WTC11 (cell line): ENCODE measurements around the gene PCNA. TPM values are rescaled to one million over a fixed set of nuclear protein-coding genes. Genes with fewer than 3 reads are reported as not detected.
A peak's percentile ranks its signal among the peaks of the same experiment; 100 is the strongest.

Source experiments
- ATAC-seq: fragments of 200-7000 bp; cut with Tn5 transposase; 2 replicates; pipeline ENCODE4 v1.10.0; 2021; ENCODE audit warnings: mild to moderate bottlenecking, moderate library complexity
- CTCF ChIA-PET: fragments of 300-600 bp; sonication (Branson Sonifier 250); formaldehyde crosslinking; loops from one replicate; lab custom pipeline; 2021; ENCODE audit warnings: antibody characterized with exemption; lab: Charles Lee
- POLR2A ChIA-PET: fragments of 350-600 bp; sonication (Branson Sonifier 250); formaldehyde crosslinking; loops from one replicate; lab custom pipeline; 2021; ENCODE audit warnings: antibody characterized with exemption; lab: Charles Lee
- DNase-seq: peaks from one replicate; pipeline ENCODE4 v3.0.0; 2021; ENCODE audit warnings: low spot score
- H3K27ac Mint-ChIP-seq: 2 replicates; pipeline ENCODE4 v1.8.0; 2021; ENCODE audit warnings: mixed read lengths
- H3K27me3 Mint-ChIP-seq: 2 replicates; pipeline ENCODE4 v1.8.0; 2021; ENCODE audit warnings: low read depth, mild to moderate bottlenecking, moderate library complexity, mixed read lengths
- H3K36me3 Mint-ChIP-seq: 2 replicates; pipeline ENCODE4 v1.8.0; 2021; ENCODE audit warnings: mixed read lengths
- H3K4me1 Mint-ChIP-seq: 2 replicates; pipeline ENCODE4 v1.8.0; 2022; ENCODE audit warnings: mixed read lengths
- H3K4me3 Mint-ChIP-seq: 2 replicates; pipeline ENCODE4 v1.8.0; 2021; ENCODE audit warnings: mild to moderate bottlenecking, moderate library complexity, mixed read lengths
- H3K9me3 Mint-ChIP-seq: 2 replicates; pipeline ENCODE4 v1.8.0; 2021; ENCODE audit warnings: mixed read lengths
- ATF3 ChIP-seq: sonication (generic); formaldehyde crosslinking; conservative IDR thresholded peaks from 2 replicates; pipeline ENCODE4 v1.8.1; 2022; ENCODE audit warnings: mild to moderate bottlenecking, missing genetic modification reagents
- CDX4 ChIP-seq: fragments of 250-450 bp; sonication (Bioruptor Pico); IDR thresholded peaks from 2 replicates; pipeline ENCODE4 v1.9.0; 2021; ENCODE audit warnings: moderate library complexity, mild to moderate bottlenecking, inconsistent platforms, borderline replicate concordance
- EMX1 ChIP-seq: fragments of 250-450 bp; sonication (Bioruptor Pico); IDR thresholded peaks from 2 replicates; pipeline ENCODE4 v1.8.0; 2021; ENCODE audit warnings: mild to moderate bottlenecking
- ETV6 ChIP-seq: sonication (generic); formaldehyde crosslinking; IDR thresholded peaks from 2 replicates; pipeline ENCODE4 v1.8.1; 2022; ENCODE audit warnings: mild to moderate bottlenecking, missing genetic modification reagents
- FOXJ3 ChIP-seq: sonication (generic); formaldehyde crosslinking; IDR thresholded peaks from 2 replicates; pipeline ENCODE4 v1.9.0; 2021; ENCODE audit warnings: missing genetic modification reagents, mild to moderate bottlenecking, borderline replicate concordance
- FOXP1 ChIP-seq: sonication (generic); formaldehyde crosslinking; IDR thresholded peaks from 2 replicates; pipeline ENCODE4 v1.8.0; 2022; ENCODE audit warnings: missing genetic modification reagents, mild to moderate bottlenecking, moderate library complexity, borderline replicate concordance
- FOXP4 ChIP-seq: sonication (generic); formaldehyde crosslinking; IDR thresholded peaks from 2 replicates; pipeline ENCODE4 v1.8.0; 2022; ENCODE audit warnings: mild to moderate bottlenecking, missing genetic modification reagents
- GABPB1 ChIP-seq: sonication (generic); formaldehyde crosslinking; IDR thresholded peaks from 2 replicates; pipeline ENCODE4 v1.8.1; 2023; ENCODE audit warnings: mild to moderate bottlenecking, missing genetic modification reagents
- IRF2 ChIP-seq: sonication (generic); formaldehyde crosslinking; IDR thresholded peaks from 2 replicates; pipeline ENCODE4 v1.8.0; 2022; ENCODE audit warnings: low read depth, missing genetic modification reagents, borderline replicate concordance
- MXD4 ChIP-seq: fragments of 250-450 bp; sonication (Bioruptor Pico); IDR thresholded peaks from 2 replicates; pipeline ENCODE4 v1.8.0; 2021; ENCODE audit warnings: mild to moderate bottlenecking, moderate library complexity, borderline replicate concordance
- NFE2L1 ChIP-seq: sonication (generic); formaldehyde crosslinking; IDR thresholded peaks from 2 replicates; pipeline ENCODE4 v1.8.1; 2023; ENCODE audit warnings: missing genetic modification reagents
- NFYB ChIP-seq: sonication (generic); formaldehyde crosslinking; conservative IDR thresholded peaks from 2 replicates; pipeline ENCODE4 v1.8.0; 2022; ENCODE audit warnings: low read depth, missing genetic modification reagents
- NR2C2 ChIP-seq: sonication (generic); formaldehyde crosslinking; IDR thresholded peaks from 2 replicates; pipeline ENCODE4 v1.8.0; 2022; ENCODE audit warnings: mild to moderate bottlenecking, missing genetic modification reagents
- NR3C1 ChIP-seq: sonication (generic); formaldehyde crosslinking; conservative IDR thresholded peaks from 2 replicates; pipeline ENCODE4 v1.8.1; 2023; ENCODE audit warnings: low read depth, mild to moderate bottlenecking, missing genetic modification reagents
- RORB ChIP-seq: fragments of 250-450 bp; sonication (Bioruptor Pico); IDR thresholded peaks from 2 replicates; pipeline ENCODE4 v1.9.0; 2021; ENCODE audit warnings: mild to moderate bottlenecking
- TEAD1 ChIP-seq: sonication (generic); formaldehyde crosslinking; IDR thresholded peaks from 2 replicates; pipeline ENCODE4 v1.8.0; 2022; ENCODE audit warnings: mild to moderate bottlenecking, missing genetic modification reagents
- USF2 ChIP-seq: sonication (generic); formaldehyde crosslinking; IDR thresholded peaks from 2 replicates; pipeline ENCODE4 v1.8.1; 2023; ENCODE audit warnings: mild to moderate bottlenecking, missing genetic modification reagents, moderate library complexity
- ZNF396 ChIP-seq: fragments of 250-450 bp; sonication (Bioruptor Pico); IDR thresholded peaks from 2 replicates; pipeline ENCODE4 v1.8.0; 2021; ENCODE audit warnings: mild to moderate bottlenecking, moderate library complexity, borderline replicate concordance
- ZNF512 ChIP-seq: sonication (generic); formaldehyde crosslinking; IDR thresholded peaks from 2 replicates; pipeline ENCODE4 v1.8.1; 2022; ENCODE audit warnings: missing genetic modification reagents, borderline replicate concordance
- total RNA-seq: library from RNA; stranded (reverse); gene quantifications from 3 replicates; pipeline ENCODE4 v1.2.3, GENCODE V29; 2021
- TF ChIP-seq, protein P1 (sequence below): sonication (generic); formaldehyde crosslinking; IDR thresholded peaks from 2 replicates; pipeline ENCODE4 v1.8.0; 2023; ENCODE audit warnings: missing genetic modification reagents
- TF ChIP-seq, protein P2 (sequence below): sonication (generic); formaldehyde crosslinking; IDR thresholded peaks from 2 replicates; pipeline ENCODE4 v1.8.1; 2023; ENCODE audit warnings: mild to moderate bottlenecking, missing genetic modification reagents

Gene PCNA
- total RNA-seq, 1 experiment from 2014 or later: 262 TPM

GRCh38 chr20:5150226-5151076 lies 30.7 kb upstream of the PCNA start:
- Mint-ChIP-seq H3K36me3 (no peaks in the 10 kb centered on the region), H3K9me3 (no peaks in the 10 kb centered on the region), H3K27me3 (no peaks in the 10 kb centered on the region), H3K4me1 (peaks cover 18% of the 10 kb centered on the region), H3K27ac (no peak overlapping the region), H3K4me3 (no peak overlapping the region)
- TF ChIP-seq GABPB1: peak; percentile 84
- no peak for TF ChIP-seq ATF3 (CRISPR knock-in tag)
- TF ChIP-seq, protein P1, sequence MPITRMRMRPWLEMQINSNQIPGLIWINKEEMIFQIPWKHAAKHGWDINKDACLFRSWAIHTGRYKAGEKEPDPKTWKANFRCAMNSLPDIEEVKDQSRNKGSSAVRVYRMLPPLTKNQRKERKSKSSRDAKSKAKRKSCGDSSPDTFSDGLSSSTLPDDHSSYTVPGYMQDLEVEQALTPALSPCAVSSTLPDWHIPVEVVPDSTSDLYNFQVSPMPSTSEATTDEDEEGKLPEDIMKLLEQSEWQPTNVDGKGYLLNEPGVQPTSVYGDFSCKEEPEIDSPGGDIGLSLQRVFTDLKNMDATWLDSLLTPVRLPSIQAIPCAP (CRISPR knock-in tag): no peak
- TF ChIP-seq CDX4: no peak
- no peak for TF ChIP-seq IRF2
- no peak for DNase-seq
- ATAC-seq: no peak; the same call in 1 of the 2 replicates
- ChIA-PET CTCF (no interaction called here), POLR2A (no interaction called here)

DNA sequence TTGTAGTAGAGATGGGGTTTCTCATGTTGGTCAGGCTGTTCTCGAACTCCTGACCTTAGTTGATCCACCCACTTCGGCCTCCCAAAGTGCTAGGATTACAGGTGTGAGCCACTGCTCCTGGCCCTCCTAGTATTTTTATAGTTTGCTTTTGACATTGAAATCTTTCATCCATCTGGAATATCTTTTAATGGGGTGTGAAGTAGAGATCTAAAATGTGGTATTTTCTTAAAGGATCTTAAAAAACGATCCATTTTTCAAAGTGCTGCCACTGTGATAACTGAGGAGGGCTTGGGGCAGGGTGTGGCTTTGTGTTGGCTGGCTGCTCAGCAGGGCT lies 30.1 kb upstream of the PCNA start:
- no peaks in the 10 kb centered on the region for H3K27me3 Mint-ChIP-seq
- H3K9me3 Mint-ChIP-seq: no peaks in the 10 kb centered on the region
- H3K4me1 Mint-ChIP-seq: peaks cover 17% of the 10 kb centered on the region
- POLR2A ChIA-PET: no interaction called here
- no peaks in the 10 kb centered on the region for H3K36me3 Mint-ChIP-seq
- H3K4me3 Mint-ChIP-seq: no peak overlapping the region
- no peak for TF ChIP-seq EMX1
- no peak for TF ChIP-seq ZNF396
- no peak for TF ChIP-seq FOXJ3 (CRISPR knock-in tag)
- no peak for TF ChIP-seq NR3C1
- TF ChIP-seq NFYB (CRISPR knock-in tag): no peak
- no peak for TF ChIP-seq MXD4 (CRISPR knock-in tag)
- TF ChIP-seq FOXP1: no peak
- TF ChIP-seq, all 79 proteins: peak for 0
- DNase-seq: no peak
- H3K27ac Mint-ChIP-seq: no peak overlapping the region
- CTCF ChIA-PET: no interaction called here
- no peak for ATAC-seq

DNA sequence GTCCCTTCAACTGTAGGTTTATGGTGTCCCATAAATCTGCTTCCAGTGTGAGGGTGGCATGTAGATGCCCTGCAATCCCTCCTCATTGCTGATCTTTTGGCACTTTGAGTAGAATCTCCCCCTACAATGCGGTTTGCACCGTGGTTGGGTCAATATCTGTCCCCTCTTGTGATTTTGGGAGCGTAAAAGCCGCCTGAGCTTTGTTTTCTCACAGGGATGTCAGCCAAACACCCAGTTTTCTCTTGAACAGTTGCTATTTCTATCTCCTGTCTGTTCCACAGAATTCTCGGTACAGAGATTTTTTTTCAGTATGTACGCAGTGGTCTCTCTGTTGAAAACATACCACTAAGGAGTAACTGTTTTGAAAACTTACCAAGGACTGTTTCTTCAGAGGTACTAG lies 28.8 kb upstream of the PCNA start:
- ATAC-seq (no peak), DNase-seq (no peak)
- no peak overlapping the region; the same call in 1 of the 2 replicates for H3K27ac Mint-ChIP-seq
- H3K4me3 Mint-ChIP-seq: no peak overlapping the region
- peaks cover 11% of the 10 kb centered on the region for H3K4me1 Mint-ChIP-seq
- no peaks in the 10 kb centered on the region for H3K27me3 Mint-ChIP-seq
- CTCF ChIA-PET: interaction anchor here (3.0 kb wide), 1 partner anchor 22 kb away, joined by 13 read pairs; the partner anchor contains the start of gene CDS2
- no peaks in the 10 kb centered on the region for H3K9me3 Mint-ChIP-seq
- no peak for TF ChIP-seq ETV6
- no peak for TF ChIP-seq RORB (CRISPR knock-in tag)
- no peak for TF ChIP-seq FOXP4 (CRISPR knock-in tag)
- POLR2A ChIA-PET: no interaction called here
- H3K36me3 Mint-ChIP-seq: no peaks in the 10 kb centered on the region

GRCh38 chr20:5146871-5147592 lies 27.3 kb upstream of the PCNA start:
- DNase-seq: no peak
- Mint-ChIP-seq H3K4me1 (peaks cover 11% of the 10 kb centered on the region), H3K9me3 (no peaks in the 10 kb centered on the region), H3K27me3 (no peaks in the 10 kb centered on the region), H3K27ac (no peak overlapping the region), H3K4me3 (no peak overlapping the region), H3K36me3 (no peaks in the 10 kb centered on the region)
- ChIA-PET POLR2A (no interaction called here), CTCF (interaction anchor here (1.3 to 3.0 kb wide), 2 partner anchors 21 to 46 kb away, joined by 4 to 13 read pairs; partner anchors contain the start of gene CDS2)
- no peak for ATAC-seq
- TF ChIP-seq, protein P2, sequence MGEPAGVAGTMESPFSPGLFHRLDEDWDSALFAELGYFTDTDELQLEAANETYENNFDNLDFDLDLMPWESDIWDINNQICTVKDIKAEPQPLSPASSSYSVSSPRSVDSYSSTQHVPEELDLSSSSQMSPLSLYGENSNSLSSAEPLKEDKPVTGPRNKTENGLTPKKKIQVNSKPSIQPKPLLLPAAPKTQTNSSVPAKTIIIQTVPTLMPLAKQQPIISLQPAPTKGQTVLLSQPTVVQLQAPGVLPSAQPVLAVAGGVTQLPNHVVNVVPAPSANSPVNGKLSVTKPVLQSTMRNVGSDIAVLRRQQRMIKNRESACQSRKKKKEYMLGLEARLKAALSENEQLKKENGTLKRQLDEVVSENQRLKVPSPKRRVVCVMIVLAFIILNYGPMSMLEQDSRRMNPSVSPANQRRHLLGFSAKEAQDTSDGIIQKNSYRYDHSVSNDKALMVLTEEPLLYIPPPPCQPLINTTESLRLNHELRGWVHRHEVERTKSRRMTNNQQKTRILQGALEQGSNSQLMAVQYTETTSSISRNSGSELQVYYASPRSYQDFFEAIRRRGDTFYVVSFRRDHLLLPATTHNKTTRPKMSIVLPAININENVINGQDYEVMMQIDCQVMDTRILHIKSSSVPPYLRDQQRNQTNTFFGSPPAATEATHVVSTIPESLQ (CRISPR knock-in tag): no peak
- TF ChIP-seq USF2 (CRISPR knock-in tag) (no peak), NFE2L1 (CRISPR knock-in tag) (no peak), TEAD1 (CRISPR knock-in tag) (no peak), MXD4 (CRISPR knock-in tag) (no peak), ZNF512 (no peak), NR2C2 (no peak)
